OCI-LY1 (cell line): ENCODE measurements around the gene SLC7A8.

Source experiments
- EZH2 ChIP-seq: fragments of 200-600 bp; sonication (generic), shearing (Covaris generic); IDR thresholded peaks from 2 replicates; pipeline ENCODE4 v1.8.0; 2017; ENCODE audit warnings: borderline replicate concordance, mixed run types, mild to moderate bottlenecking, antibody characterized with exemption, low read length, moderate library complexity, mixed read lengths
- TF ChIP-seq, protein P1 (sequence below): fragments of 200-600 bp; sonication (generic), shearing (Covaris generic); IDR thresholded peaks from 2 replicates; pipeline ENCODE4 v1.5.1; 2017; ENCODE audit warnings: mild to moderate bottlenecking, antibody characterized with exemption, low read length, moderate library complexity, mixed read lengths

DNA sequence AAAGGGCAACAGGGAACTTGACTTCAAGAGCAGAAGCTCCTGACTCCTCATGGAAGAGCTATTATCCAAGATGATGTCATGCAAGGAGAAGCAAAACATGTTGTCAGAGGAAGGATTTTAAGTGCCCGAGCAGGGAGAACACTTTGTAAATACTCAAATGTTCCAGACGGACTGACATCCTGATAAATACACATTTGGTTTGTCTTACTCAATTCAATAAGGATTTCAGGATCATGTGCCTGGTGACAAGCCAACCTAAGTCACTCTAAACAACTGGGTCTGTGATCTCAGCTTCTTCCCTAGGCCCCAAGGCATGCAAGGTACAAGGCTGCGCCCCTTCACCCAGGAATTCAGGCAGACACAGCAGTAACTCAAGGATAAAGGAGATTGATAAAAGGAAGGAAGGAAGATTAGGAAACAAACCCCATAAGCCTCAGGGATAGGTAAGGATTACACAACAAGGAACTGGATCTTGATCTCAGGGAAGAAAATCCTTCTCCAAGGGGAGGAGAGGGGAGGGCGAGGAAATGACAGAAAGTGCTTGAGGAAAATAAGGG is 37.6 kb downstream of the SLC7A8 start:
- TF ChIP-seq EZH2: no peak
- TF ChIP-seq, protein P1, sequence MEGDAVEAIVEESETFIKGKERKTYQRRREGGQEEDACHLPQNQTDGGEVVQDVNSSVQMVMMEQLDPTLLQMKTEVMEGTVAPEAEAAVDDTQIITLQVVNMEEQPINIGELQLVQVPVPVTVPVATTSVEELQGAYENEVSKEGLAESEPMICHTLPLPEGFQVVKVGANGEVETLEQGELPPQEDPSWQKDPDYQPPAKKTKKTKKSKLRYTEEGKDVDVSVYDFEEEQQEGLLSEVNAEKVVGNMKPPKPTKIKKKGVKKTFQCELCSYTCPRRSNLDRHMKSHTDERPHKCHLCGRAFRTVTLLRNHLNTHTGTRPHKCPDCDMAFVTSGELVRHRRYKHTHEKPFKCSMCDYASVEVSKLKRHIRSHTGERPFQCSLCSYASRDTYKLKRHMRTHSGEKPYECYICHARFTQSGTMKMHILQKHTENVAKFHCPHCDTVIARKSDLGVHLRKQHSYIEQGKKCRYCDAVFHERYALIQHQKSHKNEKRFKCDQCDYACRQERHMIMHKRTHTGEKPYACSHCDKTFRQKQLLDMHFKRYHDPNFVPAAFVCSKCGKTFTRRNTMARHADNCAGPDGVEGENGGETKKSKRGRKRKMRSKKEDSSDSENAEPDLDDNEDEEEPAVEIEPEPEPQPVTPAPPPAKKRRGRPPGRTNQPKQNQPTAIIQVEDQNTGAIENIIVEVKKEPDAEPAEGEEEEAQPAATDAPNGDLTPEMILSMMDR: no peak
